HepG2 (cell line): Measurements from ENCODE around the gene KLHL11. TPM values are rescaled to one million over a fixed set of nuclear protein-coding genes. Genes with fewer than 3 reads are reported as not detected.

Source experiments
- ATAC-seq: fragments of 200-7000 bp; cut with Tn5 transposase; 3 replicates; pipeline ENCODE4 v1.9.1; 2020; ENCODE audit warnings: mild to moderate bottlenecking, moderate library complexity
- BruUV-seq: library from RNA; stranded (reverse); fragments of 400-500 nt; replicated peaks from 2 replicates; lab custom pipeline; 2021; lab: Mats Ljungman, UMichigan
- CTCF ChIA-PET: fragments of 300-600 bp; formaldehyde crosslinking; extraction: SDS; loops from one replicate; lab custom pipeline; 2021; ENCODE audit warnings: low total read pairs, inconsistent platforms, low intra/inter-chr PET ratio; lab: Yijun Ruan, JAX
- POLR2A ChIA-PET: fragments of 350-600 bp; sonication (Branson Sonifier 250); formaldehyde crosslinking; loops from one replicate; lab custom pipeline; 2020; ENCODE audit warnings: antibody characterized with exemption, inconsistent platforms; lab: Yijun Ruan, JAX
- DNase-seq: peaks from one replicate; pipeline ENCODE4 v3.0.0-alpha.2; 2015; ENCODE audit warnings: low spot score
- FAIRE-seq: peaks from 3 replicates; lab custom pipeline; 2011; peaks lifted over from hg19 to GRCh38; lab: Jason Lieb, UNC
- H2AFZ ChIP-seq: one replicate; pipeline ENCODE4 v1.6.1; 2011; ENCODE audit warnings: low read length, inconsistent platforms
- H3K27ac ChIP-seq: fragments of 300-600 bp; 3 replicates; pipeline ENCODE4 v1.8.0; 2011; ENCODE audit warnings: mixed run types, mild to moderate bottlenecking, mixed read lengths, low read length, inconsistent platforms; ENCODE audit not compliant: insufficient read depth; ENCODE audit errors: extremely low read length
- H3K27me3 ChIP-seq, 2 experiments: fragments of 200-600 bp in 1 of 2; 2 replicates in 1 of 2; 3 replicates in 1 of 2; pipeline versions ENCODE4 v1.6.0 to v1.8.0; 2011; ENCODE audit warnings: low read length in 2 of 2, mild to moderate bottlenecking in 2 of 2, moderate library complexity in 2 of 2, inconsistent platforms in 1 of 2; ENCODE audit not compliant: insufficient read depth in 2 of 2, control insufficient read depth in 1 of 2
- H3K36me3 ChIP-seq, 2 experiments: fragments of 200-600 bp in 1 of 2; replicated peaks in 1 of 2; 2 replicates in 1 of 2; 3 replicates in 1 of 2; pipeline versions ENCODE4 v1.5.1 to v1.8.0; 2011; ENCODE audit warnings: low read length in 2 of 2, inconsistent platforms in 1 of 2; ENCODE audit not compliant: insufficient read depth in 2 of 2, control insufficient read depth in 1 of 2
- H3K4me1 ChIP-seq: 2 replicates; pipeline ENCODE4 v1.5.1; 2012; ENCODE audit warnings: low read length, inconsistent platforms; ENCODE audit not compliant: insufficient read depth
- H3K4me2 ChIP-seq: 2 replicates; pipeline ENCODE4 v1.6.0; 2011; ENCODE audit warnings: low read depth, low read length, inconsistent platforms
- H3K4me3 ChIP-seq, 3 experiments: fragments of 200-600 bp in 1 of 3; sonication (generic), shearing (Covaris generic) in 1 of 3; replicated peaks in 1 of 3; 2 replicates each; pipeline ENCODE4 v1.5.1; 2011 to 2016; ENCODE audit warnings: low read length in 3 of 3, inconsistent platforms in 2 of 3, low read depth in 2 of 3, mild to moderate bottlenecking in 2 of 3, control low read depth in 1 of 3, mixed read lengths in 1 of 3; ENCODE audit not compliant: insufficient read depth in 1 of 3
- H3K79me2 ChIP-seq: one replicate; pipeline ENCODE4 v1.6.1; 2011; ENCODE audit warnings: low read length, inconsistent platforms; ENCODE audit not compliant: insufficient read depth
- H3K9ac ChIP-seq: 2 replicates; pipeline ENCODE4 v1.6.0; 2011; ENCODE audit warnings: mild to moderate bottlenecking, low read depth, low read length, inconsistent platforms; ENCODE audit not compliant: insufficient read depth
- H3K9me3 ChIP-seq: 2 replicates; pipeline ENCODE4 v1.5.1; 2012; ENCODE audit warnings: mild to moderate bottlenecking, low read length
- H4K20me1 ChIP-seq: 2 replicates; pipeline ENCODE4 v1.6.0; 2011; ENCODE audit warnings: inconsistent platforms, mild to moderate bottlenecking, low read length, moderate library complexity; ENCODE audit not compliant: insufficient read depth
- AGO2 ChIP-seq: fragments of 200-400 bp; formaldehyde crosslinking; optimal IDR thresholded peaks from 2 replicates; pipeline ENCODE3; 2017; ENCODE audit warnings: mild to moderate bottlenecking, low read depth, low read length, moderate library complexity
- FOSL1 ChIP-seq: sonication (generic); formaldehyde crosslinking; IDR thresholded peaks from 2 replicates; pipeline ENCODE4 v1.9.0; 2021; ENCODE audit warnings: missing genetic modification reagents, borderline replicate concordance
- RBFOX2 ChIP-seq: fragments of 200-400 bp; formaldehyde crosslinking; IDR thresholded peaks from 2 replicates; pipeline ENCODE4 v1.6.1; 2017; ENCODE audit warnings: low read depth, mild to moderate bottlenecking, low read length
- SNRNP70 ChIP-seq: fragments of 200-400 bp; formaldehyde crosslinking; IDR thresholded peaks from 2 replicates; pipeline ENCODE4 v1.6.1; 2017; ENCODE audit warnings: mild to moderate bottlenecking, low read depth, low read length, moderate library complexity
- ZNF121 ChIP-seq: sonication (generic); formaldehyde crosslinking; IDR thresholded peaks from 2 replicates; pipeline ENCODE4 v1.5.0; 2020; ENCODE audit warnings: mild to moderate bottlenecking, missing genetic modification reagents
- ZNF20 ChIP-seq: sonication (generic); formaldehyde crosslinking; IDR thresholded peaks from 2 replicates; pipeline ENCODE4 v1.4.0; 2020; ENCODE audit warnings: mild to moderate bottlenecking, moderate library complexity, missing genetic modification reagents
- ZNF788 ChIP-seq: sonication (generic); formaldehyde crosslinking; IDR thresholded peaks from 2 replicates; pipeline ENCODE4 v1.5.0; 2020; ENCODE audit warnings: mild to moderate bottlenecking, missing genetic modification reagents, borderline replicate concordance
- WGBS: methylation state at CpG from one replicate; pipeline ENCODE4 v1.1.6; 2017; ENCODE audit warnings: low lambda C conversion rate; 5-methylcytosine and 5-hydroxymethylcytosine counted together
- in situ Hi-C: cut with HindIII; loops from 2 replicates; pipeline ENCODE4 v1.10.0; 2017; ENCODE audit warnings: low pct_unique_long_range_greater_than_20kb; ENCODE audit not compliant: extremely low pct_ligation_motif_present
- intact Hi-C: fragments of 100-400 bp; cut with micrococcal nuclease; formaldehyde crosslinking; loops from one replicate; pipeline ENCODE4 v1.10.0; 2022; ENCODE audit not compliant: unreplicated experiment
- polyA plus RNA-seq, 8 experiments: library from polyadenylated mRNA; depleted of rRNA in 3 of 8; stranded (reverse) in 7 of 8; unstranded in 1 of 8; fragments of >200 nt; fragmentation: Illumina TruSeq in 4 of 8; extraction: Trizol in 4 of 8; gene quantifications; 2 replicates each; pipeline versions ENCODE4 v1.2.1 to v1.2.3, GENCODE V29; 2011 to 2016; ENCODE audit warnings: low read depth in 4 of 8, missing spikeins in 1 of 8, mixed read lengths in 1 of 8; ENCODE audit not compliant: insufficient read depth in 1 of 8
- total RNA-seq, 5 experiments: library from RNA; depleted of rRNA; stranded (reverse); fragments of >200 nt; fragmentation: Illumina TruSeq; extraction: Trizol; gene quantifications; 2 replicates each; pipeline ENCODE4 v1.2.3, GENCODE V29; 2016; ENCODE audit warnings: low read depth in 1 of 5
- TF ChIP-seq, protein P1 (sequence below): sonication (generic); formaldehyde crosslinking; IDR thresholded peaks from 2 replicates; pipeline ENCODE4 v1.5.1; 2020; ENCODE audit warnings: mild to moderate bottlenecking, moderate library complexity, missing genetic modification reagents
- TF ChIP-seq, protein P2 (sequence below), 2 experiments: IDR thresholded peaks; 2 replicates each; pipeline ENCODE4 v1.6.1; 2011 to 2012; ENCODE audit warnings: low read length in 2 of 2, borderline replicate concordance in 1 of 2, low read depth in 1 of 2, mild to moderate bottlenecking in 1 of 2, moderate library complexity in 1 of 2
- TF ChIP-seq, protein P3 (sequence below): IDR thresholded peaks from 2 replicates; pipeline ENCODE4 v1.6.1; 2016; ENCODE audit warnings: control low read depth
- TF ChIP-seq, protein P4 (sequence below): sonication (generic); formaldehyde crosslinking; IDR thresholded peaks from 2 replicates; pipeline ENCODE4 v1.5.1; 2020; ENCODE audit warnings: mild to moderate bottlenecking, missing genetic modification reagents, moderate library complexity

The KLHL11 gene
- total and polyA plus RNA-seq, 2 of the 13 experiments (the other 11 are each of a cell fraction or from before 2014, with no cell fraction given): 7.7 to 27.5 TPM

GRCh38 chr17:41818024-41818423, 47.2 kb downstream of the KLHL11 start:
- intact Hi-C loops: loop anchor here (10.0 kb wide), 1 partner anchor 47 kb away; the partner anchor contains the start of gene KLHL11
- POLR2A ChIA-PET: no interaction called here
- WGBS: 98% methylated on average over 20 of the region's 20 CpGs

More at GRCh38 chr17:41818024-41818423, 47.2 kb downstream of the KLHL11 start:
- no peak overlapping the region for H3K9ac ChIP-seq
- CTCF ChIA-PET: no interaction called here
- DNase-seq (no peak), FAIRE-seq (no peak), ATAC-seq (no peak)
- H3K4me3 ChIP-seq: no peak overlapping the region
- TF ChIP-seq FOSL1 (CRISPR knock-in tag) (no peak), ZNF20 (CRISPR knock-in tag) (no peak), ZNF788 (CRISPR knock-in tag) (no peak), AGO2 (peak; percentile 70), RBFOX2 (0 out of 2 replicates have a peak, but pooled peaks have one; percentile 40), ZNF121 (CRISPR knock-in tag) (no peak), SNRNP70 (no peak)
- TF ChIP-seq, protein P1, sequence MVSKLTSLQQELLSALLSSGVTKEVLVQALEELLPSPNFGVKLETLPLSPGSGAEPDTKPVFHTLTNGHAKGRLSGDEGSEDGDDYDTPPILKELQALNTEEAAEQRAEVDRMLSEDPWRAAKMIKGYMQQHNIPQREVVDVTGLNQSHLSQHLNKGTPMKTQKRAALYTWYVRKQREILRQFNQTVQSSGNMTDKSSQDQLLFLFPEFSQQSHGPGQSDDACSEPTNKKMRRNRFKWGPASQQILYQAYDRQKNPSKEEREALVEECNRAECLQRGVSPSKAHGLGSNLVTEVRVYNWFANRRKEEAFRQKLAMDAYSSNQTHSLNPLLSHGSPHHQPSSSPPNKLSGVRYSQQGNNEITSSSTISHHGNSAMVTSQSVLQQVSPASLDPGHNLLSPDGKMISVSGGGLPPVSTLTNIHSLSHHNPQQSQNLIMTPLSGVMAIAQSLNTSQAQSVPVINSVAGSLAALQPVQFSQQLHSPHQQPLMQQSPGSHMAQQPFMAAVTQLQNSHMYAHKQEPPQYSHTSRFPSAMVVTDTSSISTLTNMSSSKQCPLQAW (CRISPR knock-in tag): no peak
- TF ChIP-seq, protein P2, sequence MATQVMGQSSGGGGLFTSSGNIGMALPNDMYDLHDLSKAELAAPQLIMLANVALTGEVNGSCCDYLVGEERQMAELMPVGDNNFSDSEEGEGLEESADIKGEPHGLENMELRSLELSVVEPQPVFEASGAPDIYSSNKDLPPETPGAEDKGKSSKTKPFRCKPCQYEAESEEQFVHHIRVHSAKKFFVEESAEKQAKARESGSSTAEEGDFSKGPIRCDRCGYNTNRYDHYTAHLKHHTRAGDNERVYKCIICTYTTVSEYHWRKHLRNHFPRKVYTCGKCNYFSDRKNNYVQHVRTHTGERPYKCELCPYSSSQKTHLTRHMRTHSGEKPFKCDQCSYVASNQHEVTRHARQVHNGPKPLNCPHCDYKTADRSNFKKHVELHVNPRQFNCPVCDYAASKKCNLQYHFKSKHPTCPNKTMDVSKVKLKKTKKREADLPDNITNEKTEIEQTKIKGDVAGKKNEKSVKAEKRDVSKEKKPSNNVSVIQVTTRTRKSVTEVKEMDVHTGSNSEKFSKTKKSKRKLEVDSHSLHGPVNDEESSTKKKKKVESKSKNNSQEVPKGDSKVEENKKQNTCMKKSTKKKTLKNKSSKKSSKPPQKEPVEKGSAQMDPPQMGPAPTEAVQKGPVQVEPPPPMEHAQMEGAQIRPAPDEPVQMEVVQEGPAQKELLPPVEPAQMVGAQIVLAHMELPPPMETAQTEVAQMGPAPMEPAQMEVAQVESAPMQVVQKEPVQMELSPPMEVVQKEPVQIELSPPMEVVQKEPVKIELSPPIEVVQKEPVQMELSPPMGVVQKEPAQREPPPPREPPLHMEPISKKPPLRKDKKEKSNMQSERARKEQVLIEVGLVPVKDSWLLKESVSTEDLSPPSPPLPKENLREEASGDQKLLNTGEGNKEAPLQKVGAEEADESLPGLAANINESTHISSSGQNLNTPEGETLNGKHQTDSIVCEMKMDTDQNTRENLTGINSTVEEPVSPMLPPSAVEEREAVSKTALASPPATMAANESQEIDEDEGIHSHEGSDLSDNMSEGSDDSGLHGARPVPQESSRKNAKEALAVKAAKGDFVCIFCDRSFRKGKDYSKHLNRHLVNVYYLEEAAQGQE (IDR thresholded peaks at IDR 0.05; ENCODE audit: borderline replicate concordance in 1 of 2, low read depth in 1 of 2, low read length in 2 of 2): no peak
- TF ChIP-seq, protein P3, sequence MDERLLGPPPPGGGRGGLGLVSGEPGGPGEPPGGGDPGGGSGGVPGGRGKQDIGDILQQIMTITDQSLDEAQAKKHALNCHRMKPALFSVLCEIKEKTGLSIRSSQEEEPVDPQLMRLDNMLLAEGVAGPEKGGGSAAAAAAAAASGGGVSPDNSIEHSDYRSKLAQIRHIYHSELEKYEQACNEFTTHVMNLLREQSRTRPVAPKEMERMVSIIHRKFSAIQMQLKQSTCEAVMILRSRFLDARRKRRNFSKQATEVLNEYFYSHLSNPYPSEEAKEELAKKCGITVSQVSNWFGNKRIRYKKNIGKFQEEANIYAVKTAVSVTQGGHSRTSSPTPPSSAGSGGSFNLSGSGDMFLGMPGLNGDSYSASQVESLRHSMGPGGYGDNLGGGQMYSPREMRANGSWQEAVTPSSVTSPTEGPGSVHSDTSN: no peak
- TF ChIP-seq, protein P4, sequence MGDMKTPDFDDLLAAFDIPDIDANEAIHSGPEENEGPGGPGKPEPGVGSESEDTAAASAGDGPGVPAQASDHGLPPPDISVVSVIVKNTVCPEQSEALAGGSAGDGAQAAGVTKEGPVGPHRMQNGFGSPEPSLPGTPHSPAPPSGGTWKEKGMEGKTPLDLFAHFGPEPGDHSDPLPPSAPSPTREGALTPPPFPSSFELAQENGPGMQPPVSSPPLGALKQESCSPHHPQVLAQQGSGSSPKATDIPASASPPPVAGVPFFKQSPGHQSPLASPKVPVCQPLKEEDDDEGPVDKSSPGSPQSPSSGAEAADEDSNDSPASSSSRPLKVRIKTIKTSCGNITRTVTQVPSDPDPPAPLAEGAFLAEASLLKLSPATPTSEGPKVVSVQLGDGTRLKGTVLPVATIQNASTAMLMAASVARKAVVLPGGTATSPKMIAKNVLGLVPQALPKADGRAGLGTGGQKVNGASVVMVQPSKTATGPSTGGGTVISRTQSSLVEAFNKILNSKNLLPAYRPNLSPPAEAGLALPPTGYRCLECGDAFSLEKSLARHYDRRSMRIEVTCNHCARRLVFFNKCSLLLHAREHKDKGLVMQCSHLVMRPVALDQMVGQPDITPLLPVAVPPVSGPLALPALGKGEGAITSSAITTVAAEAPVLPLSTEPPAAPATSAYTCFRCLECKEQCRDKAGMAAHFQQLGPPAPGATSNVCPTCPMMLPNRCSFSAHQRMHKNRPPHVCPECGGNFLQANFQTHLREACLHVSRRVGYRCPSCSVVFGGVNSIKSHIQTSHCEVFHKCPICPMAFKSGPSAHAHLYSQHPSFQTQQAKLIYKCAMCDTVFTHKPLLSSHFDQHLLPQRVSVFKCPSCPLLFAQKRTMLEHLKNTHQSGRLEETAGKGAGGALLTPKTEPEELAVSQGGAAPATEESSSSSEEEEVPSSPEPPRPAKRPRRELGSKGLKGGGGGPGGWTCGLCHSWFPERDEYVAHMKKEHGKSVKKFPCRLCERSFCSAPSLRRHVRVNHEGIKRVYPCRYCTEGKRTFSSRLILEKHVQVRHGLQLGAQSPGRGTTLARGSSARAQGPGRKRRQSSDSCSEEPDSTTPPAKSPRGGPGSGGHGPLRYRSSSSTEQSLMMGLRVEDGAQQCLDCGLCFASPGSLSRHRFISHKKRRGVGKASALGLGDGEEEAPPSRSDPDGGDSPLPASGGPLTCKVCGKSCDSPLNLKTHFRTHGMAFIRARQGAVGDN: peak; percentile 23; the same call in 1 of the 2 replicates
- no TSS peak for BruUV-seq
- peaks cover 45% of the 10 kb centered on the region for H3K4me1 ChIP-seq
- H3K27me3 ChIP-seq: no peaks in the 10 kb centered on the region; a peak in 1 of 5 replicates
- H3K9me3 ChIP-seq: no peaks in the 10 kb centered on the region
- no peak overlapping the region for H3K4me2 ChIP-seq
- peaks cover 31% of the 10 kb centered on the region for H3K79me2 ChIP-seq
- no peak overlapping the region for H2AFZ ChIP-seq
- H3K27ac ChIP-seq: no peak overlapping the region
- in situ Hi-C loops: no loop called here
- H4K20me1 ChIP-seq: peaks cover 6% of the 10 kb centered on the region; the same call in 1 of the 2 replicates
- H3K36me3 ChIP-seq: peaks cover 21 to 48% of the 10 kb centered on the region in 2 experiments
